GM19463 (cell line): Measurements from ENCODE around the gene DIPK1A.
"Not testable (repeated sequence)": the region's sequence is repeated elsewhere in the genome, so short reads cannot be mapped to it uniquely, and the experiment has no call there.

Experiments
- ATAC-seq: cut with Tn5 transposase; IDR thresholded peaks from one replicate; pipeline ENCODE4 v1.9.1; 2021; ENCODE audit warnings: mild to moderate bottlenecking, moderate library complexity; ENCODE audit not compliant: unreplicated experiment

DIPK1A gene

GRCh38 chr1:92980732-92981647 lies 19.7 kb upstream of the DIPK1A start:
- peak; percentile 49 for ATAC-seq

- ATAC-seq = peak; percentile 66
These were observed 14.4 kb upstream of the DIPK1A start for GRCh38 chr1:92975551-92976232.

GRCh38 chr1:92974112-92974511 lies 12.8 kb upstream of the DIPK1A start:
- ATAC-seq = not testable (repeated sequence)

- no peak for ATAC-seq
These were observed 12.1 kb upstream of the DIPK1A start for GRCh38 chr1:92973203-92973897.

GRCh38 chr1:92972409-92973129 lies 11.3 kb upstream of the DIPK1A start:
- no peak for ATAC-seq

- ATAC-seq = not testable (repeated sequence)
These were observed 10.7 kb upstream of the DIPK1A start for GRCh38 chr1:92971932-92972331.

GRCh38 chr1:92970990-92971689 lies 9.9 kb upstream of the DIPK1A start:
- ATAC-seq = no peak

GRCh38 chr1:92969517-92969916 lies 8.3 kb upstream of the DIPK1A start:
- ATAC-seq = no peak

GRCh38 chr1:92968138-92969032 lies 7.1 kb upstream of the DIPK1A start:
- ATAC-seq = peak; percentile 83

GRCh38 chr1:92964998-92965397 lies 3.7 kb upstream of the DIPK1A start:
- ATAC-seq = no peak

- no peak for ATAC-seq
These were observed 3.1 kb upstream of the DIPK1A start for GRCh38 chr1:92964316-92964715.

GRCh38 chr1:92961896-92962752 lies 862 bp upstream of the DIPK1A start:
- ATAC-seq = peak; percentile 39

- ATAC-seq = peak; percentile 31
These were observed 699 bp downstream of the DIPK1A start for GRCh38 chr1:92960395-92961130.

- ATAC-seq = no peak
These were observed 2.9 kb downstream of the DIPK1A start for GRCh38 chr1:92958203-92958970.

- ATAC-seq = peak; percentile 29
These were observed 4.1 kb downstream of the DIPK1A start for GRCh38 chr1:92957030-92957734.
